ENCODE data around the gene PPFIBP2.

GRCh38 chr11:7487360-7487759 is 26.4 kb upstream of the PPFIBP2 start:
- TF ChIP-seq, protein P1, sequence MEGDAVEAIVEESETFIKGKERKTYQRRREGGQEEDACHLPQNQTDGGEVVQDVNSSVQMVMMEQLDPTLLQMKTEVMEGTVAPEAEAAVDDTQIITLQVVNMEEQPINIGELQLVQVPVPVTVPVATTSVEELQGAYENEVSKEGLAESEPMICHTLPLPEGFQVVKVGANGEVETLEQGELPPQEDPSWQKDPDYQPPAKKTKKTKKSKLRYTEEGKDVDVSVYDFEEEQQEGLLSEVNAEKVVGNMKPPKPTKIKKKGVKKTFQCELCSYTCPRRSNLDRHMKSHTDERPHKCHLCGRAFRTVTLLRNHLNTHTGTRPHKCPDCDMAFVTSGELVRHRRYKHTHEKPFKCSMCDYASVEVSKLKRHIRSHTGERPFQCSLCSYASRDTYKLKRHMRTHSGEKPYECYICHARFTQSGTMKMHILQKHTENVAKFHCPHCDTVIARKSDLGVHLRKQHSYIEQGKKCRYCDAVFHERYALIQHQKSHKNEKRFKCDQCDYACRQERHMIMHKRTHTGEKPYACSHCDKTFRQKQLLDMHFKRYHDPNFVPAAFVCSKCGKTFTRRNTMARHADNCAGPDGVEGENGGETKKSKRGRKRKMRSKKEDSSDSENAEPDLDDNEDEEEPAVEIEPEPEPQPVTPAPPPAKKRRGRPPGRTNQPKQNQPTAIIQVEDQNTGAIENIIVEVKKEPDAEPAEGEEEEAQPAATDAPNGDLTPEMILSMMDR (IDR thresholded peaks at IDR 0.05), result no peak
- no peak for TF ChIP-seq POLR2AphosphoS5 (IDR thresholded peaks at IDR 0.05)

All from breast epithelium (tissue), 3 donors.